Measurements from ENCODE around the gene KIDINS220. TPM values are rescaled to one million over a fixed set of nuclear protein-coding genes. Genes with fewer than 3 reads are reported as not detected.

Gene KIDINS220
- total and polyA plus RNA-seq, 2 of the 13 experiments (the other 11 are each of a cell fraction or from before 2014, with no cell fraction given) = 25.2 to 32.3 TPM

DNA sequence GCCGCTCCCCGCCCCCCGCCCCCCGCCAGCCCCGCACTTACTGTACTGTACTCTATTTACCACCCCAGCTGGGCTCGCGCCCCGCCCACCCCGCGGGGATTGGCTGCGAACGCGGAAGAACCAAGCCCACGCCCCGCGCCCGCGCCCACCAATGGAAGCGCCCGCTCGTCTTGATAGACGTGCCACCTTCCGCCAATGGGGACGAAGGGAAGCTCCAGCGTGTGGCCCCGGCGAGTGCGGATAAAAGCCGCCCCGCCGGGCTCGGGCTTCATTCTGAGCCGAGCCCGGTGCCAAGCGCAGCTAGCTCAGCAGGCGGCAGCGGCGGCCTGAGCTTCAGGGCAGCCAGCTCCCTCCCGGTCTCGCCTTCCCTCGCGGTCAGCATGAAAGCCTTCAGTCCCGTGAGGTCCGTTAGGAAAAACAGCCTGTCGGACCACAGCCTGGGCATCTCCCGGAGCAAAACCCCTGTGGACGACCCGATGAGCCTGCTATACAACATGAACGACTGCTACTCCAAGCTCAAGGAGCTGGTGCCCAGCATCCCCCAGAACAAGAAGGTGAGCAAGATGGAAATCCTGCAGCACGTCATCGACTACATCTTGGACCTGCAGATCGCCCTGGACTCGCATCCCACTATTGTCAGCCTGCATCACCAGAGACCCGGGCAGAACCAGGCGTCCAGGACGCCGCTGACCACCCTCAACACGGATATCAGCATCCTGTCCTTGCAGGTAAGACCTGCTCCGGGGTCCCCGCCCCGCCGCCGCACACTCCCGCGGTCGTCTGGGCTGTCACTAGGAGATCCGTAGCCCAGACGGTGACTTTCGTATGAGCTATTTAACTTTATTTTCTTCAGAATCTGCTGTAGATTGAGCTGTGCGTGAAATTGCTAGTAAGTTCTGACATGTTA, 155.4 kb downstream of the KIDINS220 start, which contains the start of gene ID2 (continued):
- TF ChIP-seq ZNF468 (CRISPR knock-in tag; IDR thresholded peaks at IDR 0.05) = no peak
- TF ChIP-seq, protein P1, sequence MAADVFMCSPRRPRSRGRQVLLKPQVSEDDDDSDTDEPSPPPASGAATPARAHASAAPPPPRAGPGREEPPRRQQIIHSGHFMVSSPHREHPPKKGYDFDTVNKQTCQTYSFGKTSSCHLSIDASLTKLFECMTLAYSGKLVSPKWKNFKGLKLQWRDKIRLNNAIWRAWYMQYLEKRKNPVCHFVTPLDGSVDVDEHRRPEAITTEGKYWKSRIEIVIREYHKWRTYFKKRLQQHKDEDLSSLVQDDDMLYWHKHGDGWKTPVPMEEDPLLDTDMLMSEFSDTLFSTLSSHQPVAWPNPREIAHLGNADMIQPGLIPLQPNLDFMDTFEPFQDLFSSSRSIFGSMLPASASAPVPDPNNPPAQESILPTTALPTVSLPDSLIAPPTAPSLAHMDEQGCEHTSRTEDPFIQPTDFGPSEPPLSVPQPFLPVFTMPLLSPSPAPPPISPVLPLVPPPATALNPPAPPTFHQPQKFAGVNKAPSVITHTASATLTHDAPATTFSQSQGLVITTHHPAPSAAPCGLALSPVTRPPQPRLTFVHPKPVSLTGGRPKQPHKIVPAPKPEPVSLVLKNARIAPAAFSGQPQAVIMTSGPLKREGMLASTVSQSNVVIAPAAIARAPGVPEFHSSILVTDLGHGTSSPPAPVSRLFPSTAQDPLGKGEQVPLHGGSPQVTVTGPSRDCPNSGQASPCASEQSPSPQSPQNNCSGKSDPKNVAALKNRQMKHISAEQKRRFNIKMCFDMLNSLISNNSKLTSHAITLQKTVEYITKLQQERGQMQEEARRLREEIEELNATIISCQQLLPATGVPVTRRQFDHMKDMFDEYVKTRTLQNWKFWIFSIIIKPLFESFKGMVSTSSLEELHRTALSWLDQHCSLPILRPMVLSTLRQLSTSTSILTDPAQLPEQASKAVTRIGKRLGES (CRISPR knock-in tag; IDR thresholded peaks at IDR 0.05; ENCODE audit: borderline replicate concordance) = peak; percentile 84
- TF ChIP-seq, protein P2, sequence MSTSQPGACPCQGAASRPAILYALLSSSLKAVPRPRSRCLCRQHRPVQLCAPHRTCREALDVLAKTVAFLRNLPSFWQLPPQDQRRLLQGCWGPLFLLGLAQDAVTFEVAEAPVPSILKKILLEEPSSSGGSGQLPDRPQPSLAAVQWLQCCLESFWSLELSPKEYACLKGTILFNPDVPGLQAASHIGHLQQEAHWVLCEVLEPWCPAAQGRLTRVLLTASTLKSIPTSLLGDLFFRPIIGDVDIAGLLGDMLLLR (CRISPR knock-in tag; IDR thresholded peaks at IDR 0.05) = no peak; the same call in 1 of the 2 replicates
- TF ChIP-seq KAT2B (IDR thresholded peaks at IDR 0.05; ENCODE audit: borderline replicate concordance, low read depth, low read length) = no peak
- peak; percentile 80; the same call in 1 of the 2 replicates for TF ChIP-seq MYNN (CRISPR knock-in tag; IDR thresholded peaks at IDR 0.05; ENCODE audit: low read depth)
- peak; percentile 80; the same call in 1 of the 2 replicates for TF ChIP-seq SPEN (CRISPR knock-in tag; IDR thresholded peaks at IDR 0.05; ENCODE audit: low read depth)
- peak; percentile 99 for TF ChIP-seq SIN3A (IDR thresholded peaks at IDR 0.05; ENCODE audit: borderline replicate concordance, low read depth, low read length)
- TF ChIP-seq KMT2A (CRISPR knock-in tag; IDR thresholded peaks at IDR 0.05) = peak; percentile 87
- TF ChIP-seq, protein P3, sequence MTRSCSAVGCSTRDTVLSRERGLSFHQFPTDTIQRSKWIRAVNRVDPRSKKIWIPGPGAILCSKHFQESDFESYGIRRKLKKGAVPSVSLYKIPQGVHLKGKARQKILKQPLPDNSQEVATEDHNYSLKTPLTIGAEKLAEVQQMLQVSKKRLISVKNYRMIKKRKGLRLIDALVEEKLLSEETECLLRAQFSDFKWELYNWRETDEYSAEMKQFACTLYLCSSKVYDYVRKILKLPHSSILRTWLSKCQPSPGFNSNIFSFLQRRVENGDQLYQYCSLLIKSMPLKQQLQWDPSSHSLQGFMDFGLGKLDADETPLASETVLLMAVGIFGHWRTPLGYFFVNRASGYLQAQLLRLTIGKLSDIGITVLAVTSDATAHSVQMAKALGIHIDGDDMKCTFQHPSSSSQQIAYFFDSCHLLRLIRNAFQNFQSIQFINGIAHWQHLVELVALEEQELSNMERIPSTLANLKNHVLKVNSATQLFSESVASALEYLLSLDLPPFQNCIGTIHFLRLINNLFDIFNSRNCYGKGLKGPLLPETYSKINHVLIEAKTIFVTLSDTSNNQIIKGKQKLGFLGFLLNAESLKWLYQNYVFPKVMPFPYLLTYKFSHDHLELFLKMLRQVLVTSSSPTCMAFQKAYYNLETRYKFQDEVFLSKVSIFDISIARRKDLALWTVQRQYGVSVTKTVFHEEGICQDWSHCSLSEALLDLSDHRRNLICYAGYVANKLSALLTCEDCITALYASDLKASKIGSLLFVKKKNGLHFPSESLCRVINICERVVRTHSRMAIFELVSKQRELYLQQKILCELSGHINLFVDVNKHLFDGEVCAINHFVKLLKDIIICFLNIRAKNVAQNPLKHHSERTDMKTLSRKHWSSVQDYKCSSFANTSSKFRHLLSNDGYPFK (CRISPR knock-in tag; IDR thresholded peaks at IDR 0.05; ENCODE audit: borderline replicate concordance) = peak; percentile 74; the same call in 1 of the 2 replicates
- TF ChIP-seq, protein P4, sequence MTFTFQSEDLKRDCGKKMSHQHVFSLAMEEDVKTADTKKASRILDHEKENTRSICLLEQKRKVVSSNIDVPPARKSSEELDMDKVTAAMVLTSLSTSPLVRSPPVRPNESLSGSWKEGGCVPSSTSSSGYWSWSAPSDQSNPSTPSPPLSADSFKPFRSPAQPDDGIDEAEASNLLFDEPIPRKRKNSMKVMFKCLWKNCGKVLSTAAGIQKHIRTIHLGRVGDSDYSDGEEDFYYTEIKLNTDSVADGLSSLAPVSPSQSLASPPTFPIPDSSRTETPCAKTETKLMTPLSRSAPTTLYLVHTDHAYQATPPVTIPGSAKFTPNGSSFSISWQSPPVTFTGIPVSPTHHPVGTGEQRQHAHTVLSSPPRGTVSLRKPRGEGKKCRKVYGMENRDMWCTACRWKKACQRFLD (CRISPR knock-in tag; IDR thresholded peaks at IDR 0.05; ENCODE audit: borderline replicate concordance) = peak; percentile 84
- TF ChIP-seq HNRNPUL1 (IDR thresholded peaks at IDR 0.05; ENCODE audit: low read depth, low read length) = no peak
- TF ChIP-seq ZSCAN29 (CRISPR knock-in tag; conservative IDR thresholded peaks at IDR 0.05) = peak; percentile 68
- peak; percentile 93 for TF ChIP-seq TAF15 (IDR thresholded peaks at IDR 0.05; ENCODE audit: low read depth, low read length, poor library complexity, severe bottlenecking)
- peak; percentile 97 for TF ChIP-seq KLF6 (CRISPR knock-in tag; IDR thresholded peaks at IDR 0.05)
- TF ChIP-seq, protein P5, sequence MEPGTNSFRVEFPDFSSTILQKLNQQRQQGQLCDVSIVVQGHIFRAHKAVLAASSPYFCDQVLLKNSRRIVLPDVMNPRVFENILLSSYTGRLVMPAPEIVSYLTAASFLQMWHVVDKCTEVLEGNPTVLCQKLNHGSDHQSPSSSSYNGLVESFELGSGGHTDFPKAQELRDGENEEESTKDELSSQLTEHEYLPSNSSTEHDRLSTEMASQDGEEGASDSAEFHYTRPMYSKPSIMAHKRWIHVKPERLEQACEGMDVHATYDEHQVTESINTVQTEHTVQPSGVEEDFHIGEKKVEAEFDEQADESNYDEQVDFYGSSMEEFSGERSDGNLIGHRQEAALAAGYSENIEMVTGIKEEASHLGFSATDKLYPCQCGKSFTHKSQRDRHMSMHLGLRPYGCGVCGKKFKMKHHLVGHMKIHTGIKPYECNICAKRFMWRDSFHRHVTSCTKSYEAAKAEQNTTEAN (CRISPR knock-in tag; conservative IDR thresholded peaks at IDR 0.05) = peak; percentile 69
- TF ChIP-seq ZNF766 (CRISPR knock-in tag; IDR thresholded peaks at IDR 0.05; ENCODE audit: borderline replicate concordance) = peak; percentile 46
- peak; percentile 89 for TF ChIP-seq ZNF441 (CRISPR knock-in tag; IDR thresholded peaks at IDR 0.05; ENCODE audit: borderline replicate concordance)
- TF ChIP-seq HOXA9 (CRISPR knock-in tag; IDR thresholded peaks at IDR 0.05; ENCODE audit: borderline replicate concordance) = no peak; the same call in 1 of the 2 replicates

Measured in HepG2 (cell line).